ENCODE results near the gene PLP2.

Gene PLP2

DNA sequence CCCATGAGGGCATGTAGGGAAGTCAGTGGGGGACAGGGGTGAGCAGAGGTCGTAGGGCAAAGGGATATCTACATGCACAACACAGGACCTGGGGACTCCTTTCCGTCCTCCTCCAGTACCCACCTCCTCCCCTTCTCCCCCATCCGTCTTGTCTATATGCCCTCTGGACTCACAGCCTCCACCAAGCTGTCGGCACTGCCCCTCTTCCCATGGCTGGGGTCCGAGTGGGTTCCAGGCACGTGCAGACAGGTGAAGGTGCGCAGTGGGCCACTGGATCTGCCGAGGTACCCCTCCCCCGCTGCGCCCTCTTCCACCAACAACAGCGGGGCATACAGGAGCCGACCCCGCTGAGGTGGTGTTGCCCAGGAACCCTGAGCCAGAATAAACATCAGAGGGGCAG lies 33.7 kb downstream of the PLP2 start:
- TF ChIP-seq, protein P1, sequence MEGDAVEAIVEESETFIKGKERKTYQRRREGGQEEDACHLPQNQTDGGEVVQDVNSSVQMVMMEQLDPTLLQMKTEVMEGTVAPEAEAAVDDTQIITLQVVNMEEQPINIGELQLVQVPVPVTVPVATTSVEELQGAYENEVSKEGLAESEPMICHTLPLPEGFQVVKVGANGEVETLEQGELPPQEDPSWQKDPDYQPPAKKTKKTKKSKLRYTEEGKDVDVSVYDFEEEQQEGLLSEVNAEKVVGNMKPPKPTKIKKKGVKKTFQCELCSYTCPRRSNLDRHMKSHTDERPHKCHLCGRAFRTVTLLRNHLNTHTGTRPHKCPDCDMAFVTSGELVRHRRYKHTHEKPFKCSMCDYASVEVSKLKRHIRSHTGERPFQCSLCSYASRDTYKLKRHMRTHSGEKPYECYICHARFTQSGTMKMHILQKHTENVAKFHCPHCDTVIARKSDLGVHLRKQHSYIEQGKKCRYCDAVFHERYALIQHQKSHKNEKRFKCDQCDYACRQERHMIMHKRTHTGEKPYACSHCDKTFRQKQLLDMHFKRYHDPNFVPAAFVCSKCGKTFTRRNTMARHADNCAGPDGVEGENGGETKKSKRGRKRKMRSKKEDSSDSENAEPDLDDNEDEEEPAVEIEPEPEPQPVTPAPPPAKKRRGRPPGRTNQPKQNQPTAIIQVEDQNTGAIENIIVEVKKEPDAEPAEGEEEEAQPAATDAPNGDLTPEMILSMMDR (IDR thresholded peaks at IDR 0.05; ENCODE audit: poor library complexity, severe bottlenecking): no peak
- DNase-seq (ENCODE audit: low spot score) (no peak), ATAC-seq (ENCODE audit: low read depth) (no peak)
- Histone ChIP-seq H3K9me3 (ENCODE audit: severe bottlenecking) (no peaks in the 10 kb centered on the region), H3K27ac (ENCODE audit: poor library complexity, severe bottlenecking) (no peak overlapping the region), H3K27me3 (ENCODE audit: insufficient read depth, poor library complexity, severe bottlenecking) (no peaks in the 10 kb centered on the region), H3K4me3 (ENCODE audit: severe bottlenecking) (no peak overlapping the region), H3K4me1 (ENCODE audit: insufficient read depth, poor library complexity, severe bottlenecking) (no peaks in the 10 kb centered on the region), H3K36me3 (ENCODE audit: low read depth) (no peaks in the 10 kb centered on the region)

DNA sequence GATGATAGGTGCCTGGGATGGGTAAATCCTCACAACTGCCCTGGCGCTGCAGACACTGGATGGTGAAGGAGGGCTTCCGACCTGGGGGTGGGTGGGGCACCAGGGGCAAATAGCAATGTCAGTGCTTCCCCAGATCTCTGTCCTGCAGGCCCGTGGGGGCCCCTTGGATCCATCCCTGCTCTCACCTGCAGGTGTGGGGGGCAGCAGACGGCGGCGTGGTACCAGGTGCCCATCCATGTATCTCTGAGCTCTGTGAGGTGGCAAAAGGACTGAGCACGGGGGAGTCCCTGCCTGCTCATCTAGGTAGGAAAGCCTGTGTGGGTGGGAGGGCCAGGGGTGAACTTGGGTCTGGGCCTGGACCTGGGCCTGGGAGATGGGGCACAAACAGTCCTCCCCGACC lies 34.8 kb downstream of the PLP2 start:
- H3K4me3 ChIP-seq (ENCODE audit: severe bottlenecking): no peak overlapping the region
- DNase-seq (ENCODE audit: low spot score): no peak
- no peaks in the 10 kb centered on the region for H3K36me3 ChIP-seq (ENCODE audit: low read depth)
- H3K4me1 ChIP-seq (ENCODE audit: insufficient read depth, poor library complexity, severe bottlenecking): no peaks in the 10 kb centered on the region
- H3K9me3 ChIP-seq (ENCODE audit: severe bottlenecking): no peaks in the 10 kb centered on the region
- H3K27me3 ChIP-seq (ENCODE audit: insufficient read depth, poor library complexity, severe bottlenecking): no peaks in the 10 kb centered on the region
- ATAC-seq (ENCODE audit: low read depth): no peak
- no peak overlapping the region for H3K27ac ChIP-seq (ENCODE audit: poor library complexity, severe bottlenecking)
- TF ChIP-seq, protein P1 (IDR thresholded peaks at IDR 0.05; ENCODE audit: poor library complexity, severe bottlenecking): no peak

DNA sequence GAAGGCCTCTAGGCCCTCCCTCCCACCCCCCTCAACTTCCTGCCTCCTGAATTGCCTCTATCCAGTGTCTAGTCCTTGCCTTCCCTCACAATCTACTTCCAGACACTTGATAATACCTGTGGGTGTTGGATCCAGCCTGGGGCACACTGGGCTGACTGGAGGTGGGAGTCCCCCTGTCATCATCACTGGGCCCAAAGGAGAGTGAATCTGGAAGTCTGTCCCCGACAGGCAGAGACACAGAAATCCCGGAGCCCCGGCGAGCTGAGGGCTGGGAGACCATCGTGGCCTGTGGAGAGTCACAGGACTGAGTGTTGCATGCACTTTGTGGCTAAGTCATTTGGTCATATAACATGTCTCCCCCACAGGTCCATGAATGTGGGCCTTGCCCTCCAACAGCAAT lies 36.7 kb downstream of the PLP2 start:
- ATAC-seq (ENCODE audit: low read depth) (no peak), DNase-seq (ENCODE audit: low spot score) (no peak)
- no peaks in the 10 kb centered on the region for H3K9me3 ChIP-seq (ENCODE audit: severe bottlenecking)
- no peak overlapping the region for H3K4me3 ChIP-seq (ENCODE audit: severe bottlenecking)
- H3K27me3 ChIP-seq (ENCODE audit: insufficient read depth, poor library complexity, severe bottlenecking): no peaks in the 10 kb centered on the region
- no peaks in the 10 kb centered on the region for H3K4me1 ChIP-seq (ENCODE audit: insufficient read depth, poor library complexity, severe bottlenecking)
- no peaks in the 10 kb centered on the region for H3K36me3 ChIP-seq (ENCODE audit: low read depth)
- no peak overlapping the region for H3K27ac ChIP-seq (ENCODE audit: poor library complexity, severe bottlenecking)
- TF ChIP-seq, protein P1 (IDR thresholded peaks at IDR 0.05; ENCODE audit: poor library complexity, severe bottlenecking): no peak

DNA sequence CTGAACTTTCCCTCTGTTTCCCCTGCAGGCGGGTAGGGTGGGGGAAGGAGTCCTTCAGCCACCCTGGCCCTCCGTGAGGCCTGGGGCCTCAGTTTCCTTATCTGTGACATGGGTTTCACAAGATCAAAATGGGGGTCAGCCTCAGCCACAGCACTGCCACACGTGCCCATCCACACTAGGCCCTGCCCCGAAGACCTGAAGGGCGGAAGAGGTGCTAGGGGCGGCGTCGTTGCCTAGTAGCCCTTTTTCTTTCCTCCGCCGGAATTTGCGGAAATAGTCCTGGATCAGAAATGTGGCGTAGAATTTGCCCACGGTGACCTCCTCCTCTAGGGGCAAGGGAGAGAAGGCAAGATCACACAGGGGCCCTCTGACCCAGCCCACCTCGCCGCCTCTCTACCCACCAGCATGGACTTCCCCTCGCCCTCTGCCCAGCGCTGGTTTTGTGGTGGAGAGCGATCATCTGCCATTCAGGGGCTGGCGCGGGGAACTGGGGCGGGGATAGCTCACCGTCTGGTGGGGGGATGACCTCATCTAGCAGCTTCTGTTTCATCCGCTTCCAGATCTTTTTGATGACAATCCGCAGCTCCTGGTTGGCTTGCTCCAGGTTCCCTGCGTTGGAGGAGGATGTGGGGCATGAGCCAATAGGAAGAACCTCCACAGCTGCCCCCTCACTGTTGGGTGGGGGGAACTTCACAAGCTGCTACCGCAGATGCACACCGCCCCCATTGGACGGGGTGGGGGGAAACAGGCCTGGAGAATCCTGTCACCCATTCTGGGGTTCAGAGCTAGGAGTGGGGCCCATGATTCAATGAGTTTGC lies 37.9 kb downstream of the PLP2 start:
- Histone ChIP-seq H3K27me3 (ENCODE audit: insufficient read depth, poor library complexity, severe bottlenecking) (no peaks in the 10 kb centered on the region), H3K9me3 (ENCODE audit: severe bottlenecking) (no peaks in the 10 kb centered on the region), H3K4me1 (ENCODE audit: insufficient read depth, poor library complexity, severe bottlenecking) (no peaks in the 10 kb centered on the region), H3K27ac (ENCODE audit: poor library complexity, severe bottlenecking) (no peak overlapping the region), H3K36me3 (ENCODE audit: low read depth) (no peaks in the 10 kb centered on the region), H3K4me3 (ENCODE audit: severe bottlenecking) (no peak overlapping the region)
- TF ChIP-seq, protein P1 (IDR thresholded peaks at IDR 0.05; ENCODE audit: poor library complexity, severe bottlenecking): no peak
- ATAC-seq (ENCODE audit: low read depth): no peak
- no peak for DNase-seq (ENCODE audit: low spot score)

DNA sequence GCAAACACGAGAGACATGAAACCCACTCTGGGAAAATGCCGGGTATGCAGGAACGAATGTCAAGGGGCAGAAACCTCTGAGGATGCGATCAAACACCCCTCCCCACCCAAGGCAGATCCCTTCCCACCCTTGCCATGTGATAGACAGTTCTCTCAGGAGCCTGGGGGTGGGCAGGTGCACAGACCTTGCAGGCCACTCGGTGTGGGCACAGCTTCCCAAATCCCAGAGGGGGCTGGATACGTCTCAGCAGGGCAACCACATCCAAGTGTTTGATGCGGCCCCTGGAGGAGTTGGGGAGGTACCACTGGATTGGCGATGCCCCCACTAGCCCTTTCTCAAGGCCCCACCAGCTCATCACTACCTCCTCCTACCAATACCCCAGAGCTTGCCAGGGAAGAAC lies 38.7 kb downstream of the PLP2 start:
- ATAC-seq (ENCODE audit: low read depth) (no peak), DNase-seq (ENCODE audit: low spot score) (no peak)
- Histone ChIP-seq H3K27me3 (ENCODE audit: insufficient read depth, poor library complexity, severe bottlenecking) (no peaks in the 10 kb centered on the region), H3K27ac (ENCODE audit: poor library complexity, severe bottlenecking) (no peak overlapping the region), H3K4me3 (ENCODE audit: severe bottlenecking) (no peak overlapping the region), H3K9me3 (ENCODE audit: severe bottlenecking) (no peaks in the 10 kb centered on the region), H3K36me3 (ENCODE audit: low read depth) (no peaks in the 10 kb centered on the region), H3K4me1 (ENCODE audit: insufficient read depth, poor library complexity, severe bottlenecking) (no peaks in the 10 kb centered on the region)
- TF ChIP-seq, protein P1 (IDR thresholded peaks at IDR 0.05; ENCODE audit: poor library complexity, severe bottlenecking): no peak
